ENCODE measurements around the gene KRT74.

The KRT74 gene
- total RNA-seq: 0 to 0.67 (median 0) reads per million in 9 experiments

- Mint-ChIP-seq H3K27ac (peak within 1 kb of the TSS in 1 of 2 donors; percentile 86), H3K4me3 (no peak within 1 kb of the TSS), H3K9me3 (no peaks in the 10 kb centered on the region), H3K4me1 (ENCODE audit: low read depth in 2 of 2) (peaks cover 12 to 23% of the 10 kb centered on the region in 2 donors), H3K36me3 (ENCODE audit: insufficient read depth) (peaks cover 4% of the 10 kb centered on the region), H3K27me3 (peaks cover 0 to 49% of the 10 kb centered on the region in 2 donors)
- no peak for ATAC-seq (replicated peaks)
- no peak for DNase-seq
Observed at GRCh38 chr12:52573743-52574142, at the start of gene KRT74. Gene KRT74, minus strand, starts transcription at chr12:52573843. Its CDS starts 66 bp downstream, at chr12:52573777.

- Mint-ChIP-seq H3K9me3 (no peaks in the 10 kb centered on the region), H3K4me3 (no peak overlapping the region), H3K36me3 (ENCODE audit: insufficient read depth) (no peaks in the 10 kb centered on the region), H3K4me1 (ENCODE audit: low read depth in 2 of 2) (peaks cover 2 to 4% of the 10 kb centered on the region in 2 donors), H3K27me3 (peaks cover 0 to 29% of the 10 kb centered on the region in 2 donors), H3K27ac (no peak overlapping the region)
- no peak for DNase-seq
- ATAC-seq (replicated peaks): no peak
Observed at GRCh38 chr12:52622349-52622748, 48.7 kb upstream of the KRT74 start.

- Mint-ChIP-seq H3K36me3 (ENCODE audit: insufficient read depth) (no peaks in the 10 kb centered on the region), H3K27me3 (peaks cover 8 to 46% of the 10 kb centered on the region in 2 donors), H3K27ac (no peak overlapping the region), H3K9me3 (no peaks in the 10 kb centered on the region), H3K4me1 (ENCODE audit: low read depth in 2 of 2) (peaks cover 10 to 11% of the 10 kb centered on the region in 2 donors), H3K4me3 (no peak overlapping the region)
- no peak for DNase-seq
- ATAC-seq (replicated peaks): no peak
Observed at GRCh38 chr12:52618866-52619265, 45.2 kb upstream of the KRT74 start.

- ATAC-seq (replicated peaks) (no peak), DNase-seq (no peak)
- Mint-ChIP-seq H3K36me3 (ENCODE audit: insufficient read depth) (no peaks in the 10 kb centered on the region), H3K4me1 (ENCODE audit: low read depth in 2 of 2) (peaks cover 12 to 14% of the 10 kb centered on the region in 2 donors), H3K27ac (no peak within 1 kb of the TSS), H3K27me3 (peaks cover 8 to 46% of the 10 kb centered on the region in 2 donors), H3K9me3 (no peaks in the 10 kb centered on the region), H3K4me3 (no peak within 1 kb of the TSS)
Observed at GRCh38 chr12:52618216-52618615, 44.6 kb upstream of the KRT74 start, which contains the start of gene KRT73. Gene KRT73, minus strand, starts transcription at chr12:52618559. Its CDS starts 35 bp downstream, at chr12:52618524.

GRCh38 chr12:52617403-52617785, 43.8 kb upstream of the KRT74 start:
- H3K27ac Mint-ChIP-seq: peak overlapping the region in 1 of 2 donors; percentile 21
- H3K27me3 Mint-ChIP-seq: peaks cover 8 to 46% of the 10 kb centered on the region in 2 donors
- H3K4me1 Mint-ChIP-seq (ENCODE audit: low read depth in 2 of 2): peaks cover 12 to 14% of the 10 kb centered on the region in 2 donors
- H3K36me3 Mint-ChIP-seq (ENCODE audit: insufficient read depth): no peaks in the 10 kb centered on the region
- ATAC-seq (replicated peaks): no peak
- H3K4me3 Mint-ChIP-seq: no peak overlapping the region
- DNase-seq: no peak
- H3K9me3 Mint-ChIP-seq: no peaks in the 10 kb centered on the region

GRCh38 chr12:52616680-52617402, 43.2 kb upstream of the KRT74 start:
- H3K9me3 Mint-ChIP-seq: no peaks in the 10 kb centered on the region
- H3K4me3 Mint-ChIP-seq: no peak overlapping the region
- DNase-seq (no peak), ATAC-seq (replicated peaks) (no peak)
- no peaks in the 10 kb centered on the region for H3K36me3 Mint-ChIP-seq (ENCODE audit: insufficient read depth)
- H3K27me3 Mint-ChIP-seq: peaks cover 8 to 48% of the 10 kb centered on the region in 2 donors
- peaks cover 12 to 16% of the 10 kb centered on the region in 2 donors for H3K4me1 Mint-ChIP-seq (ENCODE audit: low read depth in 2 of 2)
- H3K27ac Mint-ChIP-seq: peak overlapping the region in 1 of 2 donors; percentile 21

GRCh38 chr12:52615912-52616311, 42.3 kb upstream of the KRT74 start:
- Mint-ChIP-seq H3K36me3 (ENCODE audit: insufficient read depth) (no peaks in the 10 kb centered on the region), H3K4me3 (no peak overlapping the region), H3K27ac (no peak overlapping the region), H3K9me3 (no peaks in the 10 kb centered on the region), H3K4me1 (ENCODE audit: low read depth in 2 of 2) (peaks cover 15 to 19% of the 10 kb centered on the region in 2 donors), H3K27me3 (peaks cover 8 to 52% of the 10 kb centered on the region in 2 donors)
- ATAC-seq (replicated peaks) (no peak), DNase-seq (no peak)

- H3K4me3 Mint-ChIP-seq: no peak overlapping the region
- ATAC-seq (replicated peaks): no peak
- H3K4me1 Mint-ChIP-seq (ENCODE audit: low read depth in 2 of 2): peaks cover 20 to 24% of the 10 kb centered on the region in 2 donors
- DNase-seq: no peak
- H3K9me3 Mint-ChIP-seq: no peaks in the 10 kb centered on the region
- H3K27ac Mint-ChIP-seq: peak overlapping the region; percentile 11 to 20
- no peaks in the 10 kb centered on the region for H3K36me3 Mint-ChIP-seq (ENCODE audit: insufficient read depth)
- H3K27me3 Mint-ChIP-seq: peaks cover 8 to 52% of the 10 kb centered on the region in 2 donors
Observed at GRCh38 chr12:52615208-52615868, 41.7 kb upstream of the KRT74 start.

GRCh38 chr12:52614381-52615207, 41.0 kb upstream of the KRT74 start:
- H3K4me3 Mint-ChIP-seq: no peak overlapping the region
- DNase-seq: no peak
- peaks cover 20 to 28% of the 10 kb centered on the region in 2 donors for H3K4me1 Mint-ChIP-seq (ENCODE audit: low read depth in 2 of 2)
- H3K9me3 Mint-ChIP-seq: no peaks in the 10 kb centered on the region
- peak overlapping the region; percentile 11 to 20 for H3K27ac Mint-ChIP-seq
- no peak for ATAC-seq (replicated peaks)
- no peaks in the 10 kb centered on the region for H3K36me3 Mint-ChIP-seq (ENCODE audit: insufficient read depth)
- peaks cover 8 to 50% of the 10 kb centered on the region in 2 donors for H3K27me3 Mint-ChIP-seq

GRCh38 chr12:52613384-52614030, 39.9 kb upstream of the KRT74 start:
- peaks cover 8 to 51% of the 10 kb centered on the region in 2 donors for H3K27me3 Mint-ChIP-seq
- no peak overlapping the region for H3K4me3 Mint-ChIP-seq
- peaks cover 3% of the 10 kb centered on the region for H3K36me3 Mint-ChIP-seq (ENCODE audit: insufficient read depth)
- ATAC-seq (replicated peaks) (no peak), DNase-seq (no peak)
- H3K4me1 Mint-ChIP-seq (ENCODE audit: low read depth in 2 of 2): peaks cover 20 to 32% of the 10 kb centered on the region in 2 donors
- no peaks in the 10 kb centered on the region for H3K9me3 Mint-ChIP-seq
- peak overlapping the region in 1 of 2 donors; percentile 13 for H3K27ac Mint-ChIP-seq

- ATAC-seq (replicated peaks) (no peak), DNase-seq (no peak)
- Mint-ChIP-seq H3K4me3 (no peak overlapping the region), H3K27ac (no peak overlapping the region), H3K36me3 (ENCODE audit: insufficient read depth) (peaks cover 3% of the 10 kb centered on the region), H3K4me1 (ENCODE audit: low read depth in 2 of 2) (peaks cover 20 to 35% of the 10 kb centered on the region in 2 donors), H3K27me3 (peaks cover 11 to 59% of the 10 kb centered on the region in 2 donors), H3K9me3 (no peaks in the 10 kb centered on the region)
Observed at GRCh38 chr12:52612431-52613383, 39.1 kb upstream of the KRT74 start.

- Mint-ChIP-seq H3K4me3 (peak overlapping the region in 1 of 2 donors; percentile 42), H3K9me3 (no peaks in the 10 kb centered on the region), H3K36me3 (ENCODE audit: insufficient read depth) (peaks cover 3% of the 10 kb centered on the region), H3K27ac (peak overlapping the region; percentile 27 to 83), H3K4me1 (ENCODE audit: low read depth in 2 of 2) (peaks cover 20 to 39% of the 10 kb centered on the region in 2 donors), H3K27me3 (peaks cover 7 to 56% of the 10 kb centered on the region in 2 donors)
- no peak for ATAC-seq (replicated peaks)
- no peak for DNase-seq
Observed at GRCh38 chr12:52611080-52611468, 37.4 kb upstream of the KRT74 start.

All from effector memory CD8-positive, alpha-beta T cell (primary cell).